GM12878 (cell line): ENCODE data around the gene UAP1L1. TPM values are rescaled to one million over a fixed set of nuclear protein-coding genes. Genes with fewer than 3 reads are reported as not detected.

Experiments used
- CHD1 ChIP-seq: IDR thresholded peaks from 2 replicates; pipeline ENCODE4 v1.6.1; 2012; ENCODE audit warnings: low read depth, low read length, improper control_type of control experiment
- HCFC1 ChIP-seq: fragments of 150-350 bp; IDR thresholded peaks from 2 replicates; pipeline ENCODE4 v1.6.1; 2014; ENCODE audit warnings: low read length
- KDM1A ChIP-seq: fragments of 200-600 bp; sonication (generic); IDR thresholded peaks from 2 replicates; pipeline ENCODE4 v1.6.1; 2016; ENCODE audit warnings: borderline replicate concordance
- MYB ChIP-seq: fragments of 150-350 bp; IDR thresholded peaks from 2 replicates; pipeline ENCODE4 v1.6.1; 2014; ENCODE audit warnings: mild to moderate bottlenecking, low read depth, low read length, borderline replicate concordance
- NFIC ChIP-seq: IDR thresholded peaks from 2 replicates; pipeline ENCODE4 v1.6.1; 2012; ENCODE audit warnings: low read depth, mild to moderate bottlenecking, inconsistent platforms, low read length, moderate library complexity
- NR2F1 ChIP-seq: fragments of 450-650 bp; conservative IDR thresholded peaks from 2 replicates; pipeline ENCODE4 v1.6.1; 2017; ENCODE audit warnings: mild to moderate bottlenecking
- POLR2AphosphoS5 ChIP-seq: IDR thresholded peaks from 2 replicates; pipeline ENCODE4 v1.6.1; 2011; ENCODE audit warnings: mild to moderate bottlenecking, low read length, inconsistent platforms
- SIX5 ChIP-seq: IDR thresholded peaks from 2 replicates; pipeline ENCODE4 v1.6.1; 2011; ENCODE audit warnings: mild to moderate bottlenecking, low read depth, low read length, moderate library complexity; ENCODE audit not compliant: severe bottlenecking
- SMAD1 ChIP-seq: fragments of 450-650 bp; IDR thresholded peaks from 2 replicates; pipeline ENCODE4 v1.6.1; 2018; ENCODE audit warnings: mild to moderate bottlenecking, low read depth; ENCODE audit not compliant: partially characterized antibody
- SUZ12 ChIP-seq: fragments of 200-600 bp; sonication (generic); IDR thresholded peaks from one replicate; pipeline ENCODE4 v1.6.1; 2018; ENCODE audit warnings: antibody characterized with exemption, mild to moderate bottlenecking; ENCODE audit not compliant: unreplicated experiment
- TBL1XR1 ChIP-seq: IDR thresholded peaks from 2 replicates; pipeline ENCODE4 v1.6.1; 2012; ENCODE audit warnings: low read depth, low read length, improper control_type of control experiment
- ZSCAN29 ChIP-seq: fragments of 450-650 bp; IDR thresholded peaks from 2 replicates; pipeline ENCODE4 v1.6.1; 2017; ENCODE audit warnings: mild to moderate bottlenecking, moderate library complexity
- polyA plus RNA-seq, 11 experiments: library from polyadenylated mRNA; depleted of rRNA in 4 of 11; unstranded in 6 of 11; stranded (reverse) in 5 of 11; fragments of >200 nt; fragmentation: Nextera tagmentation in 4 of 11; fragmentation: Illumina TruSeq in 1 of 11; extraction: Ambion mirVana in 4 of 11; extraction: Trizol in 1 of 11; gene quantifications; 1 replicate in 1 of 11; 2 replicates in 10 of 11; pipeline versions ENCODE4 v1.2.1 to v1.2.3, GENCODE V29; 2011 to 2016; ENCODE audit warnings: inconsistent platforms in 2 of 11, missing spikeins in 2 of 11, low read depth in 1 of 11
- total RNA-seq, 4 experiments: library from RNA; depleted of rRNA in 3 of 4; stranded (reverse); fragments of >200 nt in 3 of 4; fragmentation: Illumina TruSeq in 1 of 4; extraction: Trizol in 1 of 4; gene quantifications; 2 replicates each; pipeline versions ENCODE4 v1.2.1 to v1.2.3, GENCODE V29; 2013 to 2021
- TF ChIP-seq, protein P1 (sequence below): fragments of 450-650 bp; IDR thresholded peaks from 2 replicates; pipeline ENCODE4 v1.6.1; 2017; ENCODE audit warnings: borderline replicate concordance
- TF ChIP-seq, protein P2 (sequence below): fragments of 450-650 bp; IDR thresholded peaks from 2 replicates; pipeline ENCODE4 v1.6.1; 2017; ENCODE audit warnings: mild to moderate bottlenecking, low read depth, inconsistent platforms; ENCODE audit not compliant: poor library complexity, severe bottlenecking
- TF ChIP-seq, protein P3 (sequence below): IDR thresholded peaks from 2 replicates; pipeline ENCODE4 v1.6.1; 2011; ENCODE audit warnings: borderline replicate concordance, low read depth, mild to moderate bottlenecking, moderate library complexity, mixed read lengths, low read length; ENCODE audit not compliant: insufficient read depth; ENCODE audit errors: extremely low read length
- TF ChIP-seq, protein P4 (sequence below): fragments of 450-650 bp; formaldehyde crosslinking; IDR thresholded peaks from 2 replicates; pipeline ENCODE4 v1.4.0; 2022; ENCODE audit warnings: mild to moderate bottlenecking, moderate library complexity

UAP1L1 gene
- total and polyA plus RNA-seq, 10 of the 15 experiments (the other 5 are each of a cell fraction or from before 2014, with no cell fraction given), result 0.29 to 15.7 (median 5.8) TPM

DNA sequence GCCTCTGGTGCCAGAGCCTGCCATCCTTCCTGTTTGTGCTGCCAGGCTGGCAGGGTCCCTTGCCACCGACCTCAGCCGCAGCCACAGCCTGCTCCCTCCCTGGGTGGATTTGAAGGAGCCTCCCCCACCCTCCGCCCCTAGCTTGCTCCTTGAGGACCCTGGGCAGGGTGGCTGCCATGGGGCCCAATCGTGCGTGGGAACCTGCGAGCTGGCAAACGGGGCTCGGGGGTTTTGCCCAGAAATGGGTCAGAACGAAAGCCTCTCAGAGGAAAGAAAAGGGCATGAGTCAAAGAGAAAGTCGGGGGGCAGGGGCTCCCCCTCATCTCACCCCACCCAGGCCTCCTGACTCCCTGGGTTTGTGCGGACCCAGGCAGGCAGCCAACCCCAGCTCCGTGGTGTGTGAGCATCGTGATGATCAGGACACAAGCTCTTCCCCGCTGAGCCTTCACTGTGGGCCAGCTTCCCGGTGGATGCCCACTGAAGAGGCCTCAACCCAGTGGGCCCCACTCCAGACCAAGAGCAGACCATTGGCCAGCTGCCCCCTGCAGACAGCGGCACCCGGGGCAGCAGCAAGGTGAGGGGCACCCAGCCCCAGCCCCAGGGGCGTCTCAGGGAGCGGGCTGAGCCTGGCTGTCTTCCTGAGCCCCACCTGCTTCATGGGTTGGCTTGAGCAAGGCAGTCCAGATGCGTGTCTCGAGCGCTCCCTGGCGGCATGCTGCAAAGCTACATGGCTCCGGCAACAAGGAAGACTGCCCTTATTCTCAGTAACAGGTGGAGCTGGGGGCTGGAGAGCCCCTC lies 42.4 kb upstream of the UAP1L1 start (continued):
- TF ChIP-seq, protein P1, sequence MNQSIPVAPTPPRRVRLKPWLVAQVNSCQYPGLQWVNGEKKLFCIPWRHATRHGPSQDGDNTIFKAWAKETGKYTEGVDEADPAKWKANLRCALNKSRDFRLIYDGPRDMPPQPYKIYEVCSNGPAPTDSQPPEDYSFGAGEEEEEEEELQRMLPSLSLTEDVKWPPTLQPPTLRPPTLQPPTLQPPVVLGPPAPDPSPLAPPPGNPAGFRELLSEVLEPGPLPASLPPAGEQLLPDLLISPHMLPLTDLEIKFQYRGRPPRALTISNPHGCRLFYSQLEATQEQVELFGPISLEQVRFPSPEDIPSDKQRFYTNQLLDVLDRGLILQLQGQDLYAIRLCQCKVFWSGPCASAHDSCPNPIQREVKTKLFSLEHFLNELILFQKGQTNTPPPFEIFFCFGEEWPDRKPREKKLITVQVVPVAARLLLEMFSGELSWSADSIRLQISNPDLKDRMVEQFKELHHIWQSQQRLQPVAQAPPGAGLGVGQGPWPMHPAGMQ, result no peak
- TF ChIP-seq NR2F1 (peak; percentile 42), HCFC1 (no peak), SMAD1 (no peak), ZSCAN29 (no peak), CHD1 (no peak), TBL1XR1 (no peak), KDM1A (no peak), SIX5 (no peak), MYB (no peak), SUZ12 (no peak), POLR2AphosphoS5 (no peak), NFIC (no peak)
- TF ChIP-seq, protein P2, sequence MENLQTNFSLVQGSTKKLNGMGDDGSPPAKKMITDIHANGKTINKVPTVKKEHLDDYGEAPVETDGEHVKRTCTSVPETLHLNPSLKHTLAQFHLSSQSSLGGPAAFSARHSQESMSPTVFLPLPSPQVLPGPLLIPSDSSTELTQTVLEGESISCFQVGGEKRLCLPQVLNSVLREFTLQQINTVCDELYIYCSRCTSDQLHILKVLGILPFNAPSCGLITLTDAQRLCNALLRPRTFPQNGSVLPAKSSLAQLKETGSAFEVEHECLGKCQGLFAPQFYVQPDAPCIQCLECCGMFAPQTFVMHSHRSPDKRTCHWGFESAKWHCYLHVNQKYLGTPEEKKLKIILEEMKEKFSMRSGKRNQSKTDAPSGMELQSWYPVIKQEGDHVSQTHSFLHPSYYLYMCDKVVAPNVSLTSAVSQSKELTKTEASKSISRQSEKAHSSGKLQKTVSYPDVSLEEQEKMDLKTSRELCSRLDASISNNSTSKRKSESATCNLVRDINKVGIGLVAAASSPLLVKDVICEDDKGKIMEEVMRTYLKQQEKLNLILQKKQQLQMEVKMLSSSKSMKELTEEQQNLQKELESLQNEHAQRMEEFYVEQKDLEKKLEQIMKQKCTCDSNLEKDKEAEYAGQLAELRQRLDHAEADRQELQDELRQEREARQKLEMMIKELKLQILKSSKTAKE, result peak; percentile 57
- TF ChIP-seq, protein P3, sequence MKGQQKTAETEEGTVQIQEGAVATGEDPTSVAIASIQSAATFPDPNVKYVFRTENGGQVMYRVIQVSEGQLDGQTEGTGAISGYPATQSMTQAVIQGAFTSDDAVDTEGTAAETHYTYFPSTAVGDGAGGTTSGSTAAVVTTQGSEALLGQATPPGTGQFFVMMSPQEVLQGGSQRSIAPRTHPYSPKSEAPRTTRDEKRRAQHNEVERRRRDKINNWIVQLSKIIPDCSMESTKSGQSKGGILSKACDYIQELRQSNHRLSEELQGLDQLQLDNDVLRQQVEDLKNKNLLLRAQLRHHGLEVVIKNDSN, result no peak
- TF ChIP-seq, protein P4, sequence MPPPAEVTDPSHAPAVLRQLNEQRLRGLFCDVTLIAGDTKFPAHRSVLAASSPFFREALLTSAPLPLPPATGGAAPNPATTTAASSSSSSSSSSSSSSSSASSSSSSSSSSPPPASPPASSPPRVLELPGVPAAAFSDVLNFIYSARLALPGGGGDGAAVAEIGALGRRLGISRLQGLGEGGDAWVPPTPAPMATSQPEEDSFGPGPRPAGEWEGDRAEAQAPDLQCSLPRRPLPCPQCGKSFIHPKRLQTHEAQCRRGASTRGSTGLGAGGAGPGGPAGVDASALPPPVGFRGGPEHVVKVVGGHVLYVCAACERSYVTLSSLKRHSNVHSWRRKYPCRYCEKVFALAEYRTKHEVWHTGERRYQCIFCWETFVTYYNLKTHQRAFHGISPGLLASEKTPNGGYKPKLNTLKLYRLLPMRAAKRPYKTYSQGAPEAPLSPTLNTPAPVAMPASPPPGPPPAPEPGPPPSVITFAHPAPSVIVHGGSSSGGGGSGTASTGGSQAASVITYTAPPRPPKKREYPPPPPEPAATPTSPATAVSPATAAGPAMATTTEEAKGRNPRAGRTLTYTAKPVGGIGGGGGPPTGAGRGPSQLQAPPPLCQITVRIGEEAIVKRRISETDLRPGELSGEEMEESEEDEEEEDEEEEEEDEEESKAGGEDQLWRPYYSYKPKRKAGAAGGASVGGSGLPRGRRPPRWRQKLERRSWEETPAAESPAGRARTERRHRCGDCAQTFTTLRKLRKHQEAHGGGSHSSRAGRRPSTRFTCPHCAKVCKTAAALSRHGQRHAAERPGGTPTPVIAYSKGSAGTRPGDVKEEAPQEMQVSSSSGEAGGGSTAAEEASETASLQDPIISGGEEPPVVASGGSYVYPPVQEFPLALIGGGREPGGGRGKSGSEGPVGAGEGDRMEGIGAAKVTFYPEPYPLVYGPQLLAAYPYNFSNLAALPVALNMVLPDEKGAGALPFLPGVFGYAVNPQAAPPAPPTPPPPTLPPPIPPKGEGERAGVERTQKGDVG, result no peak
- TF ChIP-seq, all 136 proteins: peak for 36
